Inferior parietal cortex (tissue), 1 donor: ENCODE measurements around the gene FAT2.
"Not testable (repeated sequence)": the region's sequence is repeated elsewhere in the genome, so short reads cannot be mapped to it uniquely, and the experiment has no call there.

ENCODE experiments used
- DNase-seq: peaks from one replicate; pipeline ENCODE4 v3.0.0-alpha.2; 2016; ENCODE audit errors: extremely low spot score

The FAT2 gene

GRCh38 chr5:151614565-151614964 lies 23.4 kb upstream of the FAT2 start:
- no peak for DNase-seq

GRCh38 chr5:151612689-151613427 lies 21.7 kb upstream of the FAT2 start:
- no peak for DNase-seq

GRCh38 chr5:151611127-151611775 lies 20.1 kb upstream of the FAT2 start:
- DNase-seq, result no peak

- DNase-seq, result no peak
Measured at GRCh38 chr5:151608522-151608921, 17.4 kb upstream of the FAT2 start.

GRCh38 chr5:151607304-151607703 lies 16.2 kb upstream of the FAT2 start:
- DNase-seq, result no peak

GRCh38 chr5:151605559-151605958 lies 14.4 kb upstream of the FAT2 start:
- DNase-seq, result no peak

GRCh38 chr5:151602806-151603205 lies 11.7 kb upstream of the FAT2 start:
- DNase-seq, result no peak

GRCh38 chr5:151601391-151601790 lies 10.3 kb upstream of the FAT2 start:
- DNase-seq, result no peak

- DNase-seq, result no peak
Measured at GRCh38 chr5:151600069-151600665, 9.0 kb upstream of the FAT2 start.

GRCh38 chr5:151598984-151599383 lies 7.9 kb upstream of the FAT2 start:
- no peak for DNase-seq

GRCh38 chr5:151598549-151598948 lies 7.4 kb upstream of the FAT2 start:
- no peak for DNase-seq

GRCh38 chr5:151597749-151598148 lies 6.6 kb upstream of the FAT2 start:
- no peak for DNase-seq

- no peak for DNase-seq
Measured at GRCh38 chr5:151596828-151597539, 5.9 kb upstream of the FAT2 start.

GRCh38 chr5:151595411-151595826 lies 4.3 kb upstream of the FAT2 start:
- no peak for DNase-seq

- DNase-seq, result no peak
Measured at GRCh38 chr5:151592855-151593408, 1.8 kb upstream of the FAT2 start.

GRCh38 chr5:151589878-151590570 lies 1.1 kb downstream of the FAT2 start:
- no peak for DNase-seq

GRCh38 chr5:151587796-151588555 lies 3.2 kb downstream of the FAT2 start:
- DNase-seq, result no peak

- DNase-seq, result no peak
Measured at GRCh38 chr5:151585970-151586369, 5.2 kb downstream of the FAT2 start.

GRCh38 chr5:151585344-151585743 lies 5.8 kb downstream of the FAT2 start:
- DNase-seq, result not testable (repeated sequence)

- no peak for DNase-seq
Measured at GRCh38 chr5:151584057-151584937, 6.8 kb downstream of the FAT2 start.
